Measurements from ENCODE around the gene FAM53B. TPM values are rescaled to one million over a fixed set of nuclear protein-coding genes. Genes with fewer than 3 reads are reported as not detected.

The FAM53B gene
- polyA plus RNA-seq, 1 donor, result 21.3 TPM

DNA sequence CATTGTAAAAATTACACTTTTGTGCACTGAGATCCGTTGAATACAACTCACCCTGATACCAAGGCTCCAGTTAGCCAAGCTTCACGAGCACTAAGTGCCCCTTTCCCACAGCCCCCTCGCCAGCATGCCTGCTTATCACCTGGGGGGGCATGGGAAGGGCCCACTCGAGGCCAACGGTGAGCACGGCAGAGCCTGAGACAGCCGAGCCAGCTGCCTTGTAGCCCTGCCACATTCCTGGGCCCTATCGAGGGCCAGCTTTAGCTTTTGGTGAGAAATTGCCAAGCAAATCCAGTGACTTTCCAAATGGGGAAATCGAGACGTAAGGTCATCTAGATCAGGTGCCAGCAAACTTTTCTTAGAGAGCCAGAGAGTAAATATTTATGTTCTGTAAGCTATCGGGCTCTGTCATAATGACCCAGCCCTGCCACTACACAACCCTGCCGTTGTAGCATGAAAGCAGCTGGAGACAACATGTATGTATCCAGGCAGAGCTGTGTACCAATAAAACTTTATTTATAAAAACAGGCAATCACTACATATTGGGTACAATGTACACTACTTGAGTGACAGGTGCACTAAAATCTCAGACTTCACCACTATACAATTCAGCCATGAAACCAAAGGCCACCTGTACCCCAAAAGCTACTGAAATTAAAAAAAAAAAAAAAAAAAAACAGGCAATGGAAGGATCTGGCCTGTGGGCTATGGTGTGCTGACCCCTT, 83.6 kb downstream of the FAM53B start:
- WGBS (ENCODE audit: insufficient coverage, low lambda C conversion rate), result no CpG with 5 or more reads among the region's 12 CpGs
- Histone ChIP-seq H3K27ac (ENCODE audit: low read length) (no peak overlapping the region), H3K4me3 (ENCODE audit: low read length) (no peak overlapping the region), H3K36me3 (ENCODE audit: control insufficient read depth, insufficient read depth, low read length) (peaks cover 59% of the 10 kb centered on the region), H3K9me3 (ENCODE audit: control insufficient read depth, low read depth, low read length) (no peaks in the 10 kb centered on the region), H3K4me1 (ENCODE audit: control insufficient read depth, insufficient read depth, low read length) (peaks cover 10% of the 10 kb centered on the region), H3K27me3 (ENCODE audit: control insufficient read depth, insufficient read depth, low read length) (no peaks in the 10 kb centered on the region)
- no peak for DNase-seq

DNA sequence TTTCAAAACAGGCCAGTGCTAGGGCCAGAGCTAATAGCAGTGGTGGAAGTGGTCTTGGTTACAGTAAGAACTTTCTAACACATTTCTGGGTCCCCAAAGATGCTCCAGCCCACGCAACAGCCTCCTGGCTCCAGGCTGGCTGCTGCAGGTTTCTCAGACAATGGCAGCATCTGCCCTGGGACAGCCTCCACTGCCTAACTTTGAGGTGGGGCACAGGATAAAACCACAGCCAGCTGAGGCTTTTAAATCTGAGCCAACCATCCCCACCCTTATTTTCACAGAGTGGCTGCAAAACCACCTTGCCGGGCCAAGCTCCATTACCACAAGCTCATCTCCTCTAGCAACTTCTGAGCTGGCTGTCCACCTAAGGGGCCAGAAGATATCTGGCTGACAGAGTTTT, 84.8 kb downstream of the FAM53B start:
- no peak overlapping the region for H3K27ac ChIP-seq (ENCODE audit: low read length)
- DNase-seq, result no peak
- H3K9me3 ChIP-seq (ENCODE audit: control insufficient read depth, low read depth, low read length), result no peaks in the 10 kb centered on the region
- peaks cover 2% of the 10 kb centered on the region for H3K4me1 ChIP-seq (ENCODE audit: control insufficient read depth, insufficient read depth, low read length)
- no peak overlapping the region for H3K4me3 ChIP-seq (ENCODE audit: low read length)
- no peaks in the 10 kb centered on the region for H3K27me3 ChIP-seq (ENCODE audit: control insufficient read depth, insufficient read depth, low read length)
- no CpG with 5 or more reads among the region's 2 CpGs for WGBS (ENCODE audit: insufficient coverage, low lambda C conversion rate)
- peaks cover 54% of the 10 kb centered on the region for H3K36me3 ChIP-seq (ENCODE audit: control insufficient read depth, insufficient read depth, low read length)

DNA sequence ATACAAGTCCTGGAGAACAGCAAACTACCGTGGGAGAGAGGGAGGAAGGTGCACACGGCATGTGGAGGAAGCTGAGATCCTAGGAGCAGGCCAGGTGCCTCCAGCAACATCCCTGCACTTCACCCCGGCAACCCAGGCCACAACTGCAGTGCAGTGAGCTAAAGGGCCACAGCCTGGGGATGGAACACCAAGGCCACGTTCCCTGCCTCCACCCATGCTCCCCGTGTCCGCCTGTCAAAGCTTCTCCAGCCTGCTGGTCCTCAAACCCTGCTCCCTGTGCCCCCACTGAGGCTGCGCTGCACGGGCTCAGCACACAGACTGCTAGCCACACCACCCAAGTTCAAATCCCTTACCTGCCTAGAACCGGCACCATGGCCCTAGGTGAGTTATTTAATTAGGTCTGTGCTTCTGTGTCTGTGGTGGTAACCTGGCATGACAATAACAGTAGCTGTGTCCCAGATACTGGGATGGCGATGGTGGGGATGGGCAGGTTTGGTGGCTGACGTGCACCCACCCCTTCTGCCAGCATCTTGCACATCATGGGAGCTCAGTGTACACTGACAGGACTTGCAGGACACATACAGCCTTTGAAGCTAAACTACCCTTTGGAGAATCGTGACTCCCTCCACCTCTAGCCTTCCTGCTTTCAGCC, 85.5 kb downstream of the FAM53B start:
- WGBS (ENCODE audit: insufficient coverage, low lambda C conversion rate), result no CpG with 5 or more reads among the region's 12 CpGs
- DNase-seq, result no peak
- Histone ChIP-seq H3K27ac (ENCODE audit: low read length) (no peak overlapping the region), H3K9me3 (ENCODE audit: control insufficient read depth, low read depth, low read length) (no peaks in the 10 kb centered on the region), H3K4me1 (ENCODE audit: control insufficient read depth, insufficient read depth, low read length) (peaks cover 3% of the 10 kb centered on the region), H3K27me3 (ENCODE audit: control insufficient read depth, insufficient read depth, low read length) (no peaks in the 10 kb centered on the region), H3K4me3 (ENCODE audit: low read length) (no peak overlapping the region), H3K36me3 (ENCODE audit: control insufficient read depth, insufficient read depth, low read length) (peaks cover 53% of the 10 kb centered on the region)

DNA sequence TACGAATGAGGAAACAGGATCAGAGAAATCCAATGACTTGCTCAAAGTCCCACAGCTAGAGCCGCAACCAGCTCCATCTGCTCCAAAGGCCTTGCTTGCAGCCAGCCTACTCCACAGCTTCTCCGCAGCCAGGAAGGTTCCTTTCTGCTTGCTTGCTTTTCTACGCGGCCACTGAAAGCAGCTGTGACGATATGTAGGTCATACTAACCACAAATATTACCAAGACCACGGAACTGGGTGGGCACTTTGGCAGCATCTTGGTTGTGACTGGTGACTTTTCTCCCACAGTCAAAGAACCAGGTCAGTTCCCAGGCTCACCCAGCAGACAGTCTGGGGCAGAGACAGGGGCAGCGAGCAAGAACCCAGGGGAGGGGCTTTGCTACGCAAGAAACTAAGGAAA, 86.4 kb downstream of the FAM53B start:
- Histone ChIP-seq H3K36me3 (ENCODE audit: control insufficient read depth, insufficient read depth, low read length) (peaks cover 49% of the 10 kb centered on the region), H3K27me3 (ENCODE audit: control insufficient read depth, insufficient read depth, low read length) (no peaks in the 10 kb centered on the region), H3K4me3 (ENCODE audit: low read length) (no peak overlapping the region), H3K27ac (ENCODE audit: low read length) (no peak overlapping the region), H3K4me1 (ENCODE audit: control insufficient read depth, insufficient read depth, low read length) (peaks cover 9% of the 10 kb centered on the region), H3K9me3 (ENCODE audit: control insufficient read depth, low read depth, low read length) (no peaks in the 10 kb centered on the region)
- DNase-seq, result no peak
- WGBS (ENCODE audit: insufficient coverage, low lambda C conversion rate), result no CpG with 5 or more reads among the region's 9 CpGs

DNA sequence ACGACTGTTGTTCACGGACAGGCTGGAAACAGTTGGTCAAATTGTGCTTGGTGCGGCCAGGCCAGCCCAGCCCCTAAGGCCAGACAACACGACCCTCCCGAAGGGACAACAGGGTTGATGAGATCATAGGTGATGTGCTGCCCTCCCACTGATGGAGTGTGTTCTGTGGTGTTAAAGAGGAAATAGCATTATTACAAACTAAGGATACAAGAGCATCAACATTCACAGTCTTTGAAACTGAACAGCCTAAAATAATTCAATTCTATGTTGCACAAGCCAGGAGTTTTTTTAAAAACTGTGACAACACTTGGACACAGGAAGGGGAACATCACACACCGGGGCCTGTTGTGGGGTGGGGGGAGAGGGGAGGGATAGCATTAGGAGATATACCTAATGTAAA, 87.6 kb downstream of the FAM53B start:
- H3K4me3 ChIP-seq (ENCODE audit: low read length), result no peak overlapping the region
- H3K4me1 ChIP-seq (ENCODE audit: control insufficient read depth, insufficient read depth, low read length), result peaks cover 18% of the 10 kb centered on the region
- H3K27me3 ChIP-seq (ENCODE audit: control insufficient read depth, insufficient read depth, low read length), result no peaks in the 10 kb centered on the region
- H3K36me3 ChIP-seq (ENCODE audit: control insufficient read depth, insufficient read depth, low read length), result peaks cover 52% of the 10 kb centered on the region
- H3K9me3 ChIP-seq (ENCODE audit: control insufficient read depth, low read depth, low read length), result no peaks in the 10 kb centered on the region
- WGBS (ENCODE audit: insufficient coverage, low lambda C conversion rate), result no CpG with 5 or more reads among the region's 6 CpGs
- H3K27ac ChIP-seq (ENCODE audit: low read length), result no peak overlapping the region
- no peak for DNase-seq

DNA sequence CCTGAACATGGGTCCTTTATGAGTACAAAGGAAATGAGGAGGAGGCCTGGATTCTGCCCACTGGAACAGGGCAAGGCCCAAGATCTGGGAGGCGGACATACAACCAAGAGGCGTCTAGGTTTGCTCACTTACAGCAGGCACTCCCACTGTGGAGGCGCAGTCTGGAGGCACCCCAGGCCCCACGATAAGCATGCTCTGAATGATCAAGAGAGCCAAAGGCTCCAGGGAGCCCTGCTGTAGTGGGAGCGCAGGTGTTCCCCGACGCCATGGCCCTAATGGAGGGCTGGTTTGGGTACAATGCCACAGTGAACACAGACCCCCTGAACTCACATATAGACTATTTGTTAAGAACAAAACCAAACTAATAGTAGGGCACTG, 88.1 kb downstream of the FAM53B start:
- no peak overlapping the region for H3K27ac ChIP-seq (ENCODE audit: low read length)
- H3K4me1 ChIP-seq (ENCODE audit: control insufficient read depth, insufficient read depth, low read length), result peaks cover 22% of the 10 kb centered on the region
- peaks cover 49% of the 10 kb centered on the region for H3K36me3 ChIP-seq (ENCODE audit: control insufficient read depth, insufficient read depth, low read length)
- no peaks in the 10 kb centered on the region for H3K9me3 ChIP-seq (ENCODE audit: control insufficient read depth, low read depth, low read length)
- no peaks in the 10 kb centered on the region for H3K27me3 ChIP-seq (ENCODE audit: control insufficient read depth, insufficient read depth, low read length)
- no peak for DNase-seq
- WGBS (ENCODE audit: insufficient coverage, low lambda C conversion rate), result no CpG with 5 or more reads among the region's 7 CpGs
- no peak overlapping the region for H3K4me3 ChIP-seq (ENCODE audit: low read length)

DNA sequence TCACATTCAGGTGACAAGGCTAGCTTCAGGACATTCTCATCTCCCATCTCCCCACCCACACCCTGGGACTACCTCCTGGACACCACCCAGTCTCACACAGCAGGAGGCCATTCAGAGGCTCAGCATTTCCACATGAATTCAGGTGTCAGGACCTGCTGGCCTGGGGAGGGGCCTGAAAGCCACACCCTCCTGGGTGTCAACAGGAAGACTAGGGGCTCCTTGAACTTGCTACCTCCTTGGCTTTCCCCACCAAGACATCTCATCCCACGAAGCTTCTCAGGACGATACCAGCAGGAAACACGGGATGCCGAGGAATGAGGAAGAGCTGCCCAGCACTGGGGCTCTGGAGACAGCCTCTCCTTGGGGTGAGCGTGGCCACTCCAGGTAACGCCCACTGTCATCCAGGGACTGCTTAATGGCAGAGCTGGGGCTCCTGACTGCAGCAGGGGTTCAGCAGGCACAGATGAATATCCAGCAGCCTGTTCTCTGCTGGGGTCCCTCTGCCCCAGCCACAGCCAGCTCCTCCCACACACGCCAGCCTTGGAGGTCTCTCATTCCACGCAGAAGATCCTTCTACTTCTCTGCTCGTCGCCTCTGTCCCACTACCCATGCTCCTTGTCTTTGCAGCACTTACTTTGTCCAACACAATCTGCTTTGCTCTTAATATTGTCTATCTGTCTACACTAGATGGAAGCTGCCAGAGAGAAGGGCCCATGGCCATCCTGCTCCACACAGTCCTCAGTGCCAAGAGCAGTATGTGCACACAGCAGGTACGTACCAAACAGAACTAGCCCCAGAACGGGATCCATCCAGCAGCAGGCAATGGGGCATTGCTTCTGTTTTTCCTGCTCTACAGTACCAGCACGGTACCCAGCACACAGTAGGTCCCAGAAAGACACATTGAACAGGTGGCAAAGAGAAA, 88.7 kb downstream of the FAM53B start:
- Histone ChIP-seq H3K36me3 (ENCODE audit: control insufficient read depth, insufficient read depth, low read length) (peaks cover 43% of the 10 kb centered on the region), H3K27ac (ENCODE audit: low read length) (no peak overlapping the region), H3K27me3 (ENCODE audit: control insufficient read depth, insufficient read depth, low read length) (no peaks in the 10 kb centered on the region), H3K4me3 (ENCODE audit: low read length) (no peak overlapping the region), H3K4me1 (ENCODE audit: control insufficient read depth, insufficient read depth, low read length) (peaks cover 28% of the 10 kb centered on the region), H3K9me3 (ENCODE audit: control insufficient read depth, low read depth, low read length) (no peaks in the 10 kb centered on the region)
- no CpG with 5 or more reads among the region's 13 CpGs for WGBS (ENCODE audit: insufficient coverage, low lambda C conversion rate)
- no peak for DNase-seq

DNA sequence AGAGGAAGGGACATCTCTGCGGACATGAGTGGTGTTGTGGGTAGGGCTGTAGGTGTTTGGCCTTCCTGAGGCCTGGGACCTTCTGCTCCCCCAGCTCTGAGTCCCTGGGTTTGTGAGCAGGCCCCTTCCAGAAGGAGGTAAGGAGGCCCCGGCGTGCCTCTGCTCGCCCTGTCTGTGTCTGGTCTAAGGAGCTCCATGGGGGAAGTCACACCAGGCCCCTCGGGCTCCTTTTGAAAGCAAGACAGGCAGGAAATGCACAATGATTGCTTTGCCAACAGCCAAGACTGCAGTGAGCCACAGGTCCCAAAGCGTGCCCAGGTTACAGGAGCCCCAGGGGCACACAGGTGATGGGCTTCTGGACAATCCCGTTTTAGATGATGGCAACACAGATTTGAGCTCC, 89.5 kb downstream of the FAM53B start:
- DNase-seq, result no peak
- no peaks in the 10 kb centered on the region for H3K27me3 ChIP-seq (ENCODE audit: control insufficient read depth, insufficient read depth, low read length)
- H3K4me1 ChIP-seq (ENCODE audit: control insufficient read depth, insufficient read depth, low read length), result peaks cover 36% of the 10 kb centered on the region
- no CpG with 5 or more reads among the region's 7 CpGs for WGBS (ENCODE audit: insufficient coverage, low lambda C conversion rate)
- no peak overlapping the region for H3K27ac ChIP-seq (ENCODE audit: low read length)
- peaks cover 38% of the 10 kb centered on the region for H3K36me3 ChIP-seq (ENCODE audit: control insufficient read depth, insufficient read depth, low read length)
- H3K9me3 ChIP-seq (ENCODE audit: control insufficient read depth, low read depth, low read length), result no peaks in the 10 kb centered on the region
- H3K4me3 ChIP-seq (ENCODE audit: low read length), result no peak overlapping the region

DNA sequence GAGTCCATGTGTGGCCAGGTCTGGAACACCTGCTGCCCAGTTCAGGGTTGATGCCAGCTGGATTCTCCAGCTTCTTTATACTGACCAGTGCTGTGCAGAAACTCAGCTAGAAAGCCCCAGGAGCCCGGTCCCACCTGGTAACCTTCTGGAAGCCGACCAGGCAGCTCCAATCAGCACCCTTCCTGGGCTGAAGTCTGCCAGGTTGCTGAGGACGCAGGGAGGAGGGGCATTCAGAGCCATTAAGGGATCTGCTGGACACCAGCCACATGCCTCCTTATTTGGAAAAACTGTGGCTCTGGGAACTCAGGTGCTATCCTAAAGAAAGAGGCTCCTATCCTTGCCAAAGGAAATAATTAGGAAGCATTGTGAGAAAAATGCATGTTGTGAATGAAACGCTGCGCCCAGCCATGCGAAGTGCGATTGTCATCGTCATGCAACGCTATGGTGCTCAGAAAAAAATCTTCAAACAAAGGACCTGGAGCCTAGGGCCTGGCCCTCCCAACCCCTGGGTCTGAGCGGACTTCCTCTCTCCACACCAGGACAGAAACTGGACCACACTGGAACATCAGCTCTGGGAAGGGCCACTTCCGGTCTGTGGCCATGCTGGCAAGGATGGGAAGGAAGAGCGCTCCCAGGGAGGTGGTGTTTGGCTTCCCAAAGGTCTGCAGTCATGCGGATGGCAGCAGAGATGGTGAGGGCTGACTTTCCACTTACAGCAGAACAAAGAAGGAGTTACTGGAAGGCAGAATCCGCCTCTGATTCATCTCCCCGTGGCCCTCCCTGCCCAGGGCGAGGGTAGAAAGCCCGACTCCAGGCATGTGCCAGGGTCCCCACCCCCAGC, 90.1 kb downstream of the FAM53B start:
- Histone ChIP-seq H3K4me1 (ENCODE audit: control insufficient read depth, insufficient read depth, low read length) (peaks cover 43% of the 10 kb centered on the region), H3K4me3 (ENCODE audit: low read length) (no peak overlapping the region), H3K27ac (ENCODE audit: low read length) (no peak overlapping the region), H3K27me3 (ENCODE audit: control insufficient read depth, insufficient read depth, low read length) (no peaks in the 10 kb centered on the region), H3K36me3 (ENCODE audit: control insufficient read depth, insufficient read depth, low read length) (peaks cover 38% of the 10 kb centered on the region), H3K9me3 (ENCODE audit: control insufficient read depth, low read depth, low read length) (no peaks in the 10 kb centered on the region)
- WGBS (ENCODE audit: insufficient coverage, low lambda C conversion rate), result 100% methylated on average over 4 of the region's 17 CpGs
- DNase-seq, result no peak

DNA sequence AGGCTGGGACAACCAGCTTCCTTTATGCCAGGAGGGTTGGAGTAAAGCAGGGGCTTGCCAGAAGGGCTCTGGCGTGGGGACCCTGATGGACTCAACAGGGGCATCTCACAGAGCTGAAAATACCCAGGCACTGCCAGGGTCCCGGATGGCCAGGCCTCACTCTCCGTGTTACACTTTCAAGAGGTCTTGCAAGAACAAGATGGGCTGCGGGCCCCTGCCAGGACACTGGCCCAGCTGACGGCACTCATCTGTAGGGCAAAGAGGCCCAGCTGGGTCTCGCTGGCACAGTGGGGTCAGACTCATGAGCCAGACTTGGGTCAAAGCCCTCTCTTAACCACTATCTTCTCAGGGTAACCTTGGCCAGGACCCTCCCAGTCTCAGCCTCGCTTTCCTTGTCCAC, 90.9 kb downstream of the FAM53B start:
- Histone ChIP-seq H3K4me1 (ENCODE audit: control insufficient read depth, insufficient read depth, low read length) (peaks cover 49% of the 10 kb centered on the region), H3K36me3 (ENCODE audit: control insufficient read depth, insufficient read depth, low read length) (peaks cover 37% of the 10 kb centered on the region), H3K27ac (ENCODE audit: low read length) (no peak overlapping the region), H3K9me3 (ENCODE audit: control insufficient read depth, low read depth, low read length) (no peaks in the 10 kb centered on the region), H3K4me3 (ENCODE audit: low read length) (no peak overlapping the region), H3K27me3 (ENCODE audit: control insufficient read depth, insufficient read depth, low read length) (no peaks in the 10 kb centered on the region)
- DNase-seq, result no peak
- no CpG with 5 or more reads among the region's 7 CpGs for WGBS (ENCODE audit: insufficient coverage, low lambda C conversion rate)
